ENCODE data around the gene C6orf136. TPM values are rescaled to one million over a fixed set of nuclear protein-coding genes. Genes with fewer than 3 reads are reported as not detected.

The C6orf136 gene
- total and polyA plus RNA-seq, 8 donors: 7.3 to 126 (median 23.4) TPM

DNA sequence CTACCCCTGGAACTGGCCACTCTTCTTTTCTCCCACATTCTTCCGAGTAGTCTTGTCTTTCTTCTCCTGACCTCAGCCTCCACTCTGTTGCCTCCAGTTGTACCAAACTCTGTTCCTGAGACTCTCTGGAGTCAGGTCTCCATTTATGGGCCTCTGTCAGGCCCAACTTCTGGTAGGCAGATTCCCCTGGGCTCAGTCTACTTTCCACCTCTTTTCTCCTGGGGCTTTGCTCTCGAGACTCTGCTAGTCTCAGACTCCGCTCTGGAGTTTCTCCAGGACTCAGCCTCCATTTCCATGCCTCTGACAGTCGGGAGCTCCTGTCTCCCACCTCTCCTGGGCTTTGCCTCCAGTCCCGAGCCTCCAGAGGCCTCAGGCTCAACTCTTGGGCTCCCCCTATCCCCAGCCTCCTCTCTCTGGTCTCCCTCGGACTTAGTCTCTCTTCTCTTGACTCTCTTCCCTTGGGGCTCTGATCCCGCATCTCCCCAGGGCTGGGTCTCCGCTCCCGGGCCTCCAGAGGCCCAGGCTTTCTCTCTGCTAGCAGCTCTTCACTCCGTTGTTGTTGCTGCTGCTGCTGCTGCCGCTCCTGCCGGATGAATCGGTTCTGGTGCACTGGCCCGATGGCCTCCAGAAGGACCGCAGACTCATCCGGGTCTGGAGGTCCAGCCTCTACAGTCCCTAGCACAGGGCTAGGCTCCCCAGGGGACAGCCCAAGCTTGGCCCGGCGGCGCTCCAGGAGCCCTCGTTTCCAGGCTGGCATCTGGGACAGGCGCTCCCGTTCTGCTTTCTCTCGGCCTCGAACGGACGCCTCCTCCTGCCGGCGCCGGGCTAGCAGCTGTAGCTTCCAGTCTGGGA, 38.5 kb downstream of the C6orf136 start:
- Histone ChIP-seq H3K36me3 (peaks cover 0 to 6% (median 2%) of the 10 kb centered on the region in 4 donors), H3K27me3 (no peaks in the 10 kb centered on the region), H3K9me3 (no peaks in the 10 kb centered on the region), H3K4me3 (peak overlapping the region; percentile 69 to 88 (median 82)), H3K27ac (peak overlapping the region; percentile 77 to 99 (median 97)), H3K4me1 (peaks cover 34 to 84% (median 60%) of the 10 kb centered on the region in 4 donors)
- intact Hi-C loops (cut with DNase I; ENCODE audit: low total_unique reads): no loop called here
- no peak for DNase-seq
- WGBS, 5 donors: 39 to 69% (median 54%) methylated on average over 29 of the region's 29 CpGs
- TF ChIP-seq EP300 (IDR thresholded peaks at IDR 0.05): no peak
- no peak for TF ChIP-seq POLR2AphosphoS5 (IDR thresholded peaks at IDR 0.05)
- no peak for TF ChIP-seq POLR2A (IDR thresholded peaks at IDR 0.05)
- no peak for TF ChIP-seq CTCF (IDR thresholded peaks at IDR 0.05)

DNA sequence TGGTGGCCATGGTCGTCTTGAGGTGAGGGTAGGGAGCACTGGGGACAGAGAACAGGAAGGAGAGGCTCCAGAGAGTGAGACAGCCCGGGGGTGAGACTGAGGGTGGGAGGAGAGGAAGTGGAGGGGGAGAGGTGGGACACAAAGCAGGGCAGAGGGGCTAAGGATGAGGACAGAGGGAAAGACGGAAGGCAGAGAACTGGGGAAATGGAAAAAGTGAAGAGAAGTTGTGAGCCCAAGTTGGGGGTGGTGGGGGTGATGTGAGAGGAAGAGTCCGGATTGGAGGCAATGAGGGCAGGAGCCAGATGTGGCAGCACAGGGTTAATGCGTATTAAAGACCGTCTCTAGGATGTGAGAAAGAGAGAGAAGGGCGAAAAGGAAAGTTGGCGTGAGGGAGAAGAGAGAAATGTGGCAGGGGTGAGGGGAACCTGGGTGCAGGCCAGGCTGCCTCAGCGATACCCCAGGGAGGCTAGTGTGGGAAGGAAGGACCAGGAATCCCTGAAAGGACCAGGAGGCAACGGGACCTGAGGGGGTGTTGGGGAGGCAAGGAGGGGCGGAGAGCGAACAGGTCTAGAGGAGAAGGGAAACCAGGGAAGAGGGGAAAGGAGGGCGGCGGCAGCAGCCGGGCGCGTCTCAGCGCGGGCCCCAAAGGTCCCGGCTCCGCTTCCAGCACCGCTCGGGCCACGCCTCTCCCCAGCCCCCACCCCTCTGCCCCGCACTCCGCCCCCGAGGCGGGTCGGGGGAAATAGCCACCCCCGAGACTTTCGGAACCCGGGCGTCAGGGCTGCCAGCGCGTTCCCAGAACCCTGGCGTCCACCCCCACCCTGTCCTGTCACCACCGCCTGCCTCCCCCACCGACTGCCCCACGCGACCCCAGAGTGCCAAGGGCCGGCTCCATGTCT, 39.3 kb downstream of the C6orf136 start, which contains the start of gene PPP1R18:
Gene PPP1R18 (minus strand): TSS at position 637 of the 899 bp plus-strand sequence. CDS start 627 bp downstream, at position 10.
- DNase-seq: peak; percentile 73 to 90
- peak within 1 kb of the TSS; percentile 69 to 88 (median 82) for H3K4me3 ChIP-seq
- H3K27me3 ChIP-seq: no peaks in the 10 kb centered on the region
- H3K4me1 ChIP-seq: peaks cover 32 to 82% (median 57%) of the 10 kb centered on the region in 4 donors
- 3 to 6% (median 4%) methylated on average over 20 to 41 of the region's 41 CpGs for WGBS, 5 donors
- H3K36me3 ChIP-seq: no peaks in the 10 kb centered on the region
- intact Hi-C loops (cut with DNase I; ENCODE audit: low total_unique reads): no loop called here
- peak within 1 kb of the TSS; percentile 92 to 99 (median 97) for H3K27ac ChIP-seq
- no peak for TF ChIP-seq POLR2A (IDR thresholded peaks at IDR 0.05)
- TF ChIP-seq CTCF (IDR thresholded peaks at IDR 0.05): no peak
- TF ChIP-seq EP300 (IDR thresholded peaks at IDR 0.05): no peak
- TF ChIP-seq POLR2AphosphoS5 (IDR thresholded peaks at IDR 0.05): peak in 1 of 3 donors; percentile 43
- H3K9me3 ChIP-seq: no peaks in the 10 kb centered on the region

DNA sequence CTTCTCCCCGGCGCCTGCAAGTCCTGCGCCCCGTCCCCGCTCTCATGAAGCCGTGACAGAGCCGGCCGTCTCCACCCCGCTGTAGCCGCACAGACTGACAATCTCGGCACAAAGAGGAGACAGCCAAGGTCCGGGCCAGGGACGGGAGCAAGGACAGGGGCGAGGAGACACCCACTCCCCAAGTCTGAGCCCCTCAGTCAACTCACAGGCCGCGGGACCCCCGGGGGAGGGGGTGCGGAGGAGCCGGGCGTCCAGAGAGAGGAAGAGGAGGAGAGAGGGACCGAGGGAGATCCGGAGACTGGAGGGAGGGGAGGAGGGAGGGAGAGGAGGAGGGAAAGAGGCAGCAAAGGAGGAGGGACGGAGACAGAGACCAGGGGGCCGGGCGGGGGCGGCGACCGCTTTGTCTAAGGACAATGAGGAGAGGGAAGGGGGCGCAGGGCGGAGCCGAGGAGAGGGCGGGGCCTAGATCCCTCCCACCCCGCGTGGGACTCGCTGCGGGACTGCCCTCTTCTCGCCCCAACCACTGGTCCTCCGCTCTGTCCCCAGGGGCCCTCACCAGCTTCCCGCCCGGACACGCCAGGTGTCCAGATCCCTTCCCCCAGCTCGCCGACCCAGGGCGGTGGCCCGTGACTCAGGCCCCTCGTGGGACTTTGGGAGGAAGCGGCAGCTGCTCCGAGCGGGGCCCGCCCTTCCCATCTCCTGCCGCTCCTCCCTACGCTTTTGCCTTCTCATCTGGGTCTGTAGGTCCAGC, 40.1 kb downstream of the C6orf136 start:
- no peaks in the 10 kb centered on the region for H3K36me3 ChIP-seq
- intact Hi-C loops (cut with DNase I; ENCODE audit: low total_unique reads): no loop called here
- DNase-seq: peak; percentile 76 to 96
- TF ChIP-seq CTCF (IDR thresholded peaks at IDR 0.05) (no peak), POLR2A (IDR thresholded peaks at IDR 0.05) (no peak), POLR2AphosphoS5 (IDR thresholded peaks at IDR 0.05) (peak; percentile 80 to 95 (median 84)), EP300 (IDR thresholded peaks at IDR 0.05) (peak; percentile 54)
- peaks cover 32 to 78% (median 54%) of the 10 kb centered on the region in 4 donors for H3K4me1 ChIP-seq
- peak overlapping the region; percentile 69 to 88 (median 82) for H3K4me3 ChIP-seq
- no peaks in the 10 kb centered on the region for H3K27me3 ChIP-seq
- peak overlapping the region; percentile 92 to 99 (median 97) for H3K27ac ChIP-seq
- H3K9me3 ChIP-seq: no peaks in the 10 kb centered on the region
- WGBS, 5 donors: 0 to 2% (median 1%) methylated on average over 32 to 52 of the region's 52 CpGs

Data from stomach (tissue), 9 donors.